ENCODE data around the gene PPIH. TPM values are rescaled to one million over a fixed set of nuclear protein-coding genes. Genes with fewer than 3 reads are reported as not detected.

Gene PPIH
- total and polyA plus RNA-seq, 2 of the 13 experiments (the other 11 are each of a cell fraction or from before 2014, with no cell fraction given): 29.9 to 72.6 TPM

DNA sequence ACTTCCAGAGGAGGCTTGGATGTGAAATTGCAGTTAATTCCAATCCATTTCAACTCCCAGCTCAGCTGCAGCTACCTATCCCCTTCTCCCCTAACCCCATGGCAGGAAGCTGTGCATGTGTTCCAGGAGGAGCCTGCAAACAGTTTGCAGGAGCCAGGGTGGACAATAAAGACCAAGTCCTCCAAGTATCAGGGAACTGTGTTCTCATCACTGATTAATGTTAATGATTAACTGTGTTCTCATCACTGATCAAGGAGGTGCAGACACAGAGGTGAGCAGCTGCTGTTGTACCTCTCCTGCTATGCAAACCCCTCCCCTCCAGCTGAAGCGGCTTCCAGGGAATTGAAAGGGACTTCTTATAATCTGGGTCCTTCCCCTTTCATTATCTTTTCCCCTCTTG lies 62.6 kb downstream of the PPIH start (continued):
- TF ChIP-seq ZNF276 (CRISPR knock-in tag; IDR thresholded peaks at IDR 0.05; ENCODE audit: low read depth): no peak
- TF ChIP-seq ZNF549 (CRISPR knock-in tag; IDR thresholded peaks at IDR 0.05): no peak
- TF ChIP-seq MIER3 (CRISPR knock-in tag; IDR thresholded peaks at IDR 0.05; ENCODE audit: borderline replicate concordance): no peak
- TF ChIP-seq ELF1 (CRISPR knock-in tag; IDR thresholded peaks at IDR 0.05): no peak
- TF ChIP-seq, protein P1, sequence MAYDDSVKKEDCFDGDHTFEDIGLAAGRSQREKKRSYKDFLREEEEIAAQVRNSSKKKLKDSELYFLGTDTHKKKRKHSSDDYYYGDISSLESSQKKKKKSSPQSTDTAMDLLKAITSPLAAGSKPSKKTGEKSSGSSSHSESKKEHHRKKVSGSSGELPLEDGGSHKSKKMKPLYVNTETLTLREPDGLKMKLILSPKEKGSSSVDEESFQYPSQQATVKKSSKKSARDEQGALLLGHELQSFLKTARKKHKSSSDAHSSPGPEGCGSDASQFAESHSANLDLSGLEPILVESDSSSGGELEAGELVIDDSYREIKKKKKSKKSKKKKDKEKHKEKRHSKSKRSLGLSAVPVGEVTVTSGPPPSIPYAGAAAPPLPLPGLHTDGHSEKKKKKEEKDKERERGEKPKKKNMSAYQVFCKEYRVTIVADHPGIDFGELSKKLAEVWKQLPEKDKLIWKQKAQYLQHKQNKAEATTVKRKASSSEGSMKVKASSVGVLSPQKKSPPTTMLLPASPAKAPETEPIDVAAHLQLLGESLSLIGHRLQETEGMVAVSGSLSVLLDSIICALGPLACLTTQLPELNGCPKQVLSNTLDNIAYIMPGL (CRISPR knock-in tag; IDR thresholded peaks at IDR 0.05; ENCODE audit: borderline replicate concordance in 1 of 2, low read depth in 1 of 2): no peak
- TF ChIP-seq SIN3A (IDR thresholded peaks at IDR 0.05; ENCODE audit: borderline replicate concordance, low read depth, low read length): no peak
- TF ChIP-seq POLR2AphosphoS5 (IDR thresholded peaks at IDR 0.05; ENCODE audit: low read depth, low read length): no peak
- no peak for TF ChIP-seq ZNF746 (CRISPR knock-in tag; IDR thresholded peaks at IDR 0.05)
- TF ChIP-seq THYN1 (CRISPR knock-in tag; IDR thresholded peaks at IDR 0.05; ENCODE audit: borderline replicate concordance, low read depth): no peak
- TF ChIP-seq, protein P2, sequence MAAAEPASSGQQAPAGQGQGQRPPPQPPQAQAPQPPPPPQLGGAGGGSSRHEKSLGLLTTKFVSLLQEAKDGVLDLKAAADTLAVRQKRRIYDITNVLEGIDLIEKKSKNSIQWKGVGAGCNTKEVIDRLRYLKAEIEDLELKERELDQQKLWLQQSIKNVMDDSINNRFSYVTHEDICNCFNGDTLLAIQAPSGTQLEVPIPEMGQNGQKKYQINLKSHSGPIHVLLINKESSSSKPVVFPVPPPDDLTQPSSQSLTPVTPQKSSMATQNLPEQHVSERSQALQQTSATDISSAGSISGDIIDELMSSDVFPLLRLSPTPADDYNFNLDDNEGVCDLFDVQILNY (CRISPR knock-in tag; conservative IDR thresholded peaks at IDR 0.05): no peak
- TF ChIP-seq ZNF788 (CRISPR knock-in tag; IDR thresholded peaks at IDR 0.05; ENCODE audit: borderline replicate concordance): no peak
- TF ChIP-seq EP300 (IDR thresholded peaks at IDR 0.05; ENCODE audit: low read depth in 2 of 2, low read length in 2 of 2): no peak
- no peak for TF ChIP-seq EP300 (CRISPR knock-in tag; IDR thresholded peaks at IDR 0.05; ENCODE audit: borderline replicate concordance)
- TF ChIP-seq KLF6 (CRISPR knock-in tag; IDR thresholded peaks at IDR 0.05): no peak
- TF ChIP-seq HIC2 (CRISPR knock-in tag; IDR thresholded peaks at IDR 0.05; ENCODE audit: low read depth): no peak
- no peak for TF ChIP-seq MED8 (CRISPR knock-in tag; IDR thresholded peaks at IDR 0.05; ENCODE audit: insufficient replicate concordance)
- TF ChIP-seq HNF1A (IDR thresholded peaks at IDR 0.05; ENCODE audit: low read depth): peak; percentile 88
- peak; percentile 83 for TF ChIP-seq HNF1A (CRISPR knock-in tag; IDR thresholded peaks at IDR 0.05; ENCODE audit: borderline replicate concordance)
- TF ChIP-seq SP4 (CRISPR knock-in tag; IDR thresholded peaks at IDR 0.05): no peak
- TF ChIP-seq ZNF543 (CRISPR knock-in tag; IDR thresholded peaks at IDR 0.05): no peak
- TF ChIP-seq ZMYM2 (CRISPR knock-in tag; IDR thresholded peaks at IDR 0.05): no peak
